Transverse colon (tissue), 4 donors: ENCODE measurements around the gene PLCB2.

ENCODE experiments used
- CTCF ChIP-seq, 5 experiments: fragments of 200-600 bp in 3 of 5; fragments of 450-650 bp in 2 of 5; sonication (generic) in 3 of 5; IDR thresholded peaks; 1 replicate in 2 of 5; 2 replicates in 3 of 5; pipeline ENCODE4 v1.5.1; 2016 to 2017; ENCODE audit warnings: antibody characterized with exemption in 5 of 5, inconsistent platforms in 3 of 5, mild to moderate bottlenecking in 2 of 5, moderate library complexity in 1 of 5
- EP300 ChIP-seq: sonication (generic); formaldehyde crosslinking; IDR thresholded peaks from one replicate; pipeline ENCODE4 v1.6.1; 2017; ENCODE audit warnings: antibody characterized with exemption, low read depth
- POLR2A ChIP-seq: fragments of 450-650 bp; IDR thresholded peaks from one replicate; pipeline ENCODE4 v1.6.1; 2016; ENCODE audit warnings: antibody characterized with exemption, mild to moderate bottlenecking, moderate library complexity
- POLR2AphosphoS5 ChIP-seq, 3 donors: sonication (generic); formaldehyde crosslinking; IDR thresholded peaks; one replicate each; pipeline ENCODE4 v1.6.1; 2016; ENCODE audit warnings: antibody characterized with exemption in 3 of 3

DNA sequence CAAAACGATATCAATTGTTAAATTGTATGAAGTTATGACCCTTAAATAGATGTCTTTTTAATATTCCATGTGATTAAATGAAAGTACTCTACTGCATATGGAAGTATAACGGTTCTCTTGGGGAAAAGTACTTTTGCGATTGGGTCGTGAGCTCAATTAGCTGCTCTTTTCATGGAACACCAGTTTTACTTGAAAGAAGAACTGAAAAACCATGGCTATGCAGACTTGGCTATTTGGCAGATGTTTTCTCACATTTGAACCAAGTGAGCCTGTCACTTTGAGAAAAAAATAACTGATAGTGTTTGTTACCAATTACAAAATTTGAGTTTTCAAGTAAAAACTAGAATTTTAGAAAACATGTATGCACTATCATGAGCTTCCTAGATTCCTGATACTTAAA is 9.8 kb upstream of the PLCB2 start:
- TF ChIP-seq CTCF (IDR thresholded peaks at IDR 0.05) (no peak), EP300 (no peak), POLR2A (no peak), POLR2AphosphoS5 (IDR thresholded peaks at IDR 0.05) (no peak)
